K562 (cell line): ENCODE measurements around the gene IKZF3. TPM values are rescaled to one million over a fixed set of nuclear protein-coding genes. Genes with fewer than 3 reads are reported as not detected.

Source experiments
- ATAC-seq: fragments of 200-7000 bp; cut with Tn5 transposase; 3 replicates; pipeline ENCODE4 v1.9.1; 2020; ENCODE audit warnings: moderate library complexity
- BruUV-seq: library from RNA; stranded (reverse); fragments of 400-500 nt; replicated peaks from 2 replicates; lab custom pipeline; 2021; lab: Mats Ljungman, UMichigan
- CTCF ChIA-PET: fragments of 300-600 bp; formaldehyde crosslinking; extraction: SDS; loops from one replicate; lab custom pipeline; 2021; ENCODE audit warnings: low intra/inter-chr PET ratio; lab: Yijun Ruan, JAX
- POLR2A ChIA-PET: fragments of 300-600, 350-650 bp; sonication (Branson Sonifier 250); formaldehyde crosslinking; extraction: SDS; loops from one replicate; lab custom pipeline; 2021; ENCODE audit warnings: antibody characterized with exemption, inconsistent platforms; lab: Yijun Ruan, JAX
- DNase-seq, 4 experiments: peaks; one replicate each; pipeline versions ENCODE4 v3.0.0 to v3.0.0-alpha.2; 2011 to 2018; ENCODE audit warnings: low spot score in 3 of 4, mixed read lengths in 3 of 4; ENCODE audit errors: extremely low read depth in 1 of 4
- FAIRE-seq: peaks from 2 replicates; lab custom pipeline; 2011; peaks lifted over from hg19 to GRCh38; lab: Jason Lieb, UNC
- H2AFZ ChIP-seq: 2 replicates; pipeline ENCODE4 v1.6.0; 2011; ENCODE audit warnings: low read depth, low read length, control low read depth, inconsistent platforms
- H3K27ac ChIP-seq: fragments of 200-600 bp; 3 replicates; pipeline ENCODE4 v1.8.0; 2011; ENCODE audit warnings: low read depth, mild to moderate bottlenecking, control low read depth, inconsistent platforms, low read length, moderate library complexity, mixed read lengths; ENCODE audit errors: extremely low read depth
- H3K27me3 ChIP-seq, 2 experiments: fragments of 300-600 bp in 1 of 2; 2 replicates in 1 of 2; 3 replicates in 1 of 2; pipeline versions ENCODE4 v1.6.0 to v1.8.0; 2011; ENCODE audit warnings: inconsistent platforms in 2 of 2, low read length in 2 of 2, mild to moderate bottlenecking in 1 of 2, mixed read lengths in 1 of 2, moderate library complexity in 1 of 2; ENCODE audit not compliant: control insufficient read depth in 2 of 2, insufficient read depth in 2 of 2
- H3K36me3 ChIP-seq: fragments of 300-600 bp; 3 replicates; pipeline ENCODE4 v1.8.0; 2011; ENCODE audit warnings: mild to moderate bottlenecking, low read length, inconsistent platforms; ENCODE audit not compliant: control insufficient read depth, insufficient read depth
- H3K4me1 ChIP-seq, 2 experiments: fragments of 200-600 bp in 1 of 2; replicated peaks in 1 of 2; 2 replicates in 1 of 2; 3 replicates in 1 of 2; pipeline versions ENCODE4 v1.5.1 to v1.8.0; 2011; ENCODE audit warnings: inconsistent platforms in 2 of 2, low read length in 2 of 2, mild to moderate bottlenecking in 1 of 2, mixed read lengths in 1 of 2, moderate library complexity in 1 of 2; ENCODE audit not compliant: control insufficient read depth in 2 of 2, insufficient read depth in 2 of 2
- H3K4me2 ChIP-seq: 2 replicates; pipeline ENCODE4 v1.6.1; 2011; ENCODE audit warnings: low read length, control low read depth, inconsistent platforms, mixed read lengths; ENCODE audit not compliant: insufficient read depth
- H3K4me3 ChIP-seq: fragments of 200-600 bp; sonication (generic), shearing (Covaris generic); 2 replicates; pipeline ENCODE4 v1.5.1; 2016; ENCODE audit warnings: control low read depth, inconsistent platforms
- H3K79me2 ChIP-seq: fragments of 200-600 bp; 3 replicates; pipeline ENCODE4 v1.8.0; 2011; ENCODE audit warnings: low read length, inconsistent platforms; ENCODE audit not compliant: control insufficient read depth, insufficient read depth
- H3K9ac ChIP-seq, 2 experiments: 2 replicates each; pipeline versions ENCODE4 v1.6.0 to v1.6.1; 2011; ENCODE audit warnings: low read depth in 2 of 2, low read length in 2 of 2, control low read depth in 1 of 2, inconsistent platforms in 1 of 2, mild to moderate bottlenecking in 1 of 2, mixed read lengths in 1 of 2; ENCODE audit not compliant: insufficient read depth in 1 of 2
- H3K9me1 ChIP-seq: one replicate; pipeline ENCODE4 v1.6.0; 2011; ENCODE audit warnings: inconsistent platforms, mild to moderate bottlenecking, low read length, moderate library complexity; ENCODE audit not compliant: control insufficient read depth, insufficient read depth
- H3K9me3 ChIP-seq: replicated peaks from 2 replicates; pipeline ENCODE4 v1.5.1; 2011; ENCODE audit warnings: low read depth, low read length, inconsistent platforms; ENCODE audit not compliant: control insufficient read depth, insufficient read depth
- H4K20me1 ChIP-seq: replicated peaks from 2 replicates; pipeline ENCODE4 v1.6.1; 2011; ENCODE audit warnings: low read length, inconsistent platforms, mixed read lengths; ENCODE audit not compliant: control insufficient read depth, insufficient read depth
- GABPB1 ChIP-seq: sonication (generic); formaldehyde crosslinking; IDR thresholded peaks from 2 replicates; pipeline ENCODE4 v1.8.0; 2022; ENCODE audit warnings: mild to moderate bottlenecking, missing genetic modification reagents
- NR3C1 ChIP-seq: sonication (generic); formaldehyde crosslinking; IDR thresholded peaks from 2 replicates; pipeline ENCODE4 v1.8.1; 2022; ENCODE audit warnings: missing genetic modification reagents
- RBM39 ChIP-seq: fragments of 200-400 bp; formaldehyde crosslinking; optimal IDR thresholded peaks from 2 replicates; pipeline ENCODE3; 2018; ENCODE audit warnings: low read depth, low read length
- WGBS: fragments of 100-300 bp; shearing (Covaris generic); methylation state at CpG from one replicate; pipeline ENCODE4 v1.1.6; 2016; ENCODE audit warnings: low coverage, mixed read lengths; ENCODE audit not compliant: insufficient coverage; ENCODE audit errors: missing lambda C conversion rate; 5-methylcytosine and 5-hydroxymethylcytosine counted together
- in situ Hi-C: fragments of 300-500 bp; cut with MboI; formaldehyde crosslinking; loops from 4 replicates; pipeline ENCODE4 v1.15.0; 2018; ENCODE audit warnings: inconsistent platforms, mixed read lengths
- intact Hi-C: fragments of 100-400 bp; cut with micrococcal nuclease; formaldehyde crosslinking; loops from 2 replicates; pipeline ENCODE4 v1.14.2; 2022
- polyA plus RNA-seq, 8 experiments: library from polyadenylated mRNA; depleted of rRNA in 4 of 8; stranded (reverse) in 5 of 8; unstranded in 3 of 8; fragments of >200 nt; fragmentation: Nextera tagmentation in 2 of 8; fragmentation: Illumina TruSeq in 1 of 8; extraction: Ambion mirVana in 2 of 8; extraction: Trizol in 1 of 8; gene quantifications; 2 replicates each; pipeline versions ENCODE4 v1.2.1 to v1.2.3, GENCODE V29; 2011 to 2014; ENCODE audit warnings: inconsistent platforms in 1 of 8, missing spikeins in 1 of 8
- total RNA-seq, 7 experiments: library from RNA; depleted of rRNA in 6 of 7; stranded (reverse); fragments of >200 nt in 6 of 7; fragmentation: Illumina TruSeq in 2 of 7; extraction: Trizol in 2 of 7; gene quantifications; 2 replicates each; pipeline versions ENCODE4 v1.2.1 to v1.2.3, GENCODE V29; 2011 to 2021; ENCODE audit warnings: low replicate concordance in 1 of 7
- TF ChIP-seq, protein P1 (sequence below): sonication (generic); formaldehyde crosslinking; IDR thresholded peaks from 2 replicates; pipeline ENCODE4 v1.8.1; 2023; ENCODE audit warnings: mild to moderate bottlenecking, missing genetic modification reagents
- TF ChIP-seq, protein P2 (sequence below), 2 experiments: IDR thresholded peaks; 2 replicates each; pipeline ENCODE4 v1.6.1; 2012; ENCODE audit warnings: improper control_type of control experiment in 2 of 2, low read depth in 2 of 2, low read length in 2 of 2, borderline replicate concordance in 1 of 2

Gene IKZF3
- total and polyA plus RNA-seq, 9 of the 15 experiments (the other 6 are each of a cell fraction or from before 2014, with no cell fraction given) = 0.06 to 1.6 (median 0.62) TPM

DNA sequence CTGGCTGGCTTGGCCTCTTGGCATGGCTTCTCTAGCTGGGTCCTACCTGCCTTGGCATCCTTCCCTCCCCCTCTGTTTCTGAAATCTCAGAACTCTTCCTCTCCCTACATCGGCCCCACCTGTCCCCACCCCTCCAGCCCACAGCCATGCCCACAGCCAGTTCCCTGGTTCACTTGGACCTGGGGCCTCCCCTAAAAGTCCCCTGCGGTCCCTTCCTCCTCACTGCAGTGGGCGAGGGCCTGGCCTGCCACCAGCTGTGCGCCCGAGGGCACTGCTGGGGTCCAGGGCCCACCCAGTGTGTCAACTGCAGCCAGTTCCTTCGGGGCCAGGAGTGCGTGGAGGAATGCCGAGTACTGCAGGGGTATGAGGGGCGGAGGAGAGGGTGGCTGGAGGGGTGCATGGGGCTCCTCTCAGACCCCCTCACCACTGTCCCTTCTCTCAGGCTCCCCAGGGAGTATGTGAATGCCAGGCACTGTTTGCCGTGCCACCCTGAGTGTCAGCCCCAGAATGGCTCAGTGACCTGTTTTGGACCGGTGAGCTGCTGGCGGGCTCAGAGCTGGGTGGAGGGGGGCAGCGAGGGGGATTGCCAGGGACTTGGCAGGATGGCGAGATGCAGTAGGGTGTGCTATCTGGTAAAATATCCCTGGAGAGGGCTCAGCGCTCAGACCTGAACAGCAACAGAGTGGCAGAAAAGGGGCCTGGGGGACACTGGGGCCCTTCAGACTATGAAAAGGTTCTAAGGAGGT is 147.9 kb downstream of the IKZF3 start:
- in situ Hi-C loops = no loop called here

More for the DNA sequence above, 147.9 kb downstream of the IKZF3 start:
- H3K4me1 ChIP-seq = peaks cover 0 to 13% of the 10 kb centered on the region in 2 experiments; a peak in 2 of 5 replicates
- ATAC-seq (no peak), FAIRE-seq (no peak), DNase-seq (no peak)
- H2AFZ ChIP-seq = no peak overlapping the region
- no peaks in the 10 kb centered on the region for H3K9me3 ChIP-seq
- no peaks in the 10 kb centered on the region for H4K20me1 ChIP-seq
- TF ChIP-seq, protein P1, sequence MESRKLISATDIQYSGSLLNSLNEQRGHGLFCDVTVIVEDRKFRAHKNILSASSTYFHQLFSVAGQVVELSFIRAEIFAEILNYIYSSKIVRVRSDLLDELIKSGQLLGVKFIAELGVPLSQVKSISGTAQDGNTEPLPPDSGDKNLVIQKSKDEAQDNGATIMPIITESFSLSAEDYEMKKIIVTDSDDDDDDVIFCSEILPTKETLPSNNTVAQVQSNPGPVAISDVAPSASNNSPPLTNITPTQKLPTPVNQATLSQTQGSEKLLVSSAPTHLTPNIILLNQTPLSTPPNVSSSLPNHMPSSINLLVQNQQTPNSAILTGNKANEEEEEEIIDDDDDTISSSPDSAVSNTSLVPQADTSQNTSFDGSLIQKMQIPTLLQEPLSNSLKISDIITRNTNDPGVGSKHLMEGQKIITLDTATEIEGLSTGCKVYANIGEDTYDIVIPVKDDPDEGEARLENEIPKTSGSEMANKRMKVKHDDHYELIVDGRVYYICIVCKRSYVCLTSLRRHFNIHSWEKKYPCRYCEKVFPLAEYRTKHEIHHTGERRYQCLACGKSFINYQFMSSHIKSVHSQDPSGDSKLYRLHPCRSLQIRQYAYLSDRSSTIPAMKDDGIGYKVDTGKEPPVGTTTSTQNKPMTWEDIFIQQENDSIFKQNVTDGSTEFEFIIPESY (CRISPR knock-in tag) = no peak
- TF ChIP-seq RBM39 (no peak), GABPB1 (CRISPR knock-in tag) (no peak), NR3C1 (CRISPR knock-in tag) (no peak)
- TF ChIP-seq, protein P2, sequence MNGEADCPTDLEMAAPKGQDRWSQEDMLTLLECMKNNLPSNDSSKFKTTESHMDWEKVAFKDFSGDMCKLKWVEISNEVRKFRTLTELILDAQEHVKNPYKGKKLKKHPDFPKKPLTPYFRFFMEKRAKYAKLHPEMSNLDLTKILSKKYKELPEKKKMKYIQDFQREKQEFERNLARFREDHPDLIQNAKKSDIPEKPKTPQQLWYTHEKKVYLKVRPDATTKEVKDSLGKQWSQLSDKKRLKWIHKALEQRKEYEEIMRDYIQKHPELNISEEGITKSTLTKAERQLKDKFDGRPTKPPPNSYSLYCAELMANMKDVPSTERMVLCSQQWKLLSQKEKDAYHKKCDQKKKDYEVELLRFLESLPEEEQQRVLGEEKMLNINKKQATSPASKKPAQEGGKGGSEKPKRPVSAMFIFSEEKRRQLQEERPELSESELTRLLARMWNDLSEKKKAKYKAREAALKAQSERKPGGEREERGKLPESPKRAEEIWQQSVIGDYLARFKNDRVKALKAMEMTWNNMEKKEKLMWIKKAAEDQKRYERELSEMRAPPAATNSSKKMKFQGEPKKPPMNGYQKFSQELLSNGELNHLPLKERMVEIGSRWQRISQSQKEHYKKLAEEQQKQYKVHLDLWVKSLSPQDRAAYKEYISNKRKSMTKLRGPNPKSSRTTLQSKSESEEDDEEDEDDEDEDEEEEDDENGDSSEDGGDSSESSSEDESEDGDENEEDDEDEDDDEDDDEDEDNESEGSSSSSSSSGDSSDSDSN (IDR thresholded peaks at IDR 0.05; ENCODE audit: borderline replicate concordance in 1 of 2, low read depth in 2 of 2, low read length in 2 of 2) = no peak
- ChIA-PET POLR2A (interaction anchor here (1.0 kb wide), 2 partner anchors 8 to 28 kb away, joined by 3 read pairs; partner anchors contain the start of gene PGAP3), CTCF (no interaction called here)
- H3K36me3 ChIP-seq = no peaks in the 10 kb centered on the region
- intact Hi-C loops = no loop called here
- BruUV-seq = no TSS peak
- H3K9me1 ChIP-seq = no peaks in the 10 kb centered on the region
- WGBS = 58% methylated on average over 14 of the region's 15 CpGs
- no peaks in the 10 kb centered on the region for H3K79me2 ChIP-seq
- no peak overlapping the region for H3K4me2 ChIP-seq
- H3K27me3 ChIP-seq = no peaks in the 10 kb centered on the region
- H3K4me3 ChIP-seq = no peak overlapping the region
- H3K9ac ChIP-seq = peak overlapping the region in 1 of 2 experiments; percentile 20; a peak in 1 of 4 replicates
- no peak overlapping the region for H3K27ac ChIP-seq
